ENCODE results near the gene AKT1.

The AKT1 gene

GRCh38 chr14:104797115-104798044 is 1.8 kb upstream of the AKT1 start:
- peaks cover 14% of the 10 kb centered on the region for H3K27me3 Mint-ChIP-seq (ENCODE audit: low read depth)
- H3K27ac Mint-ChIP-seq, result peak overlapping the region; percentile 26
- no peak overlapping the region for H3K4me3 Mint-ChIP-seq
- H3K4me1 Mint-ChIP-seq (ENCODE audit: low read depth), result peaks cover 43% of the 10 kb centered on the region
- no peaks in the 10 kb centered on the region for H3K9me3 Mint-ChIP-seq
- H3K36me3 Mint-ChIP-seq (ENCODE audit: low read depth), result no peaks in the 10 kb centered on the region

GRCh38 chr14:104796687-104797081 is 1.1 kb upstream of the AKT1 start:
- Mint-ChIP-seq H3K4me1 (ENCODE audit: low read depth) (peaks cover 43% of the 10 kb centered on the region), H3K27me3 (ENCODE audit: low read depth) (peaks cover 14% of the 10 kb centered on the region), H3K4me3 (peak overlapping the region; percentile 73), H3K9me3 (no peaks in the 10 kb centered on the region), H3K36me3 (ENCODE audit: low read depth) (no peaks in the 10 kb centered on the region), H3K27ac (peak overlapping the region; percentile 36)

DNA sequence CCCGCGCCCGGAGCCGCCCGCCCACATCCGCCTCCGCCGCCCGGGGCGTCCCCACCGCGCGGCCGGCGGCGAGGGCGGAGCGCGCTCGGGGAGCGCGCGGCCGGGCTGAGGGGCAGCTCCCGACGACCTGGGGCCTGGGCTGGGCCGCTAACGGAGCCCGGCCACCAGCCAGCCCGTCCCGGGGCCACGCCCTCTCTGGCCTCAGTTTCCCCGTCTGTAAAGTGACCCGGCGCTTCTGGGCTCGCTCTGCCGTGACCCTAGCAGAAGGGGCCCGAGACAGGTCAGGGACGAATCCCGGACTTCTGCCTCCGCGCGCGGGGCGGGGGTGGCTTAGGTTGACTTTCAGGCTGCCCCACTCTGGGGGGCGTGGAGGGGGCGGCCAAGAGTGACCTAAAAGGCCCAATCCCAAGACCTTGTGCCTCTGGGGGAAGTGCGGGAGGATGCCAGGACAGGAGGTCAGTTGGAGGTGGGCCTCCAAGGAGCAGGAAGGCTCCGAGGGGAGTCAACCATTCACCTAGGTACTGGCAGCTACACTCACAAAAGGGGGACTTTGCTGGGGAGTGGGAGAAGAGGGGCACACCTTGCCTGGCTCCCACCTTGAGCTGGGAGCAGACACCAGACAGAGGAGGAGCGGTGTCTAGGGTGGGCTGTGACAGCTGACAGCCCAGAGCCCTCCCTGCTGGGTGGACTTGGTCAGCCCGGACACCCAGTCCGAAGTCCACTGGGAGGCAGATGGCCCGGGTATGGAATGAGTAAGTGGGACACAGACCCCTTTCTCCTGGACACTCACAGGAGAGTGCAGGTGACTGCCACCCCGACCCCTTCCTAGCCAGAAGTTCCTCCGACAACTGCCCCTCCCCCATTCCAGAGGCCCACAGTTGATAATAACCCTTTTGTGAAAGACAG is 486 bp upstream of the AKT1 start:
- Mint-ChIP-seq H3K4me3 (peak overlapping the region; percentile 73), H3K36me3 (ENCODE audit: low read depth) (peaks cover 3% of the 10 kb centered on the region), H3K4me1 (ENCODE audit: low read depth) (peaks cover 45% of the 10 kb centered on the region), H3K27me3 (ENCODE audit: low read depth) (peaks cover 14% of the 10 kb centered on the region), H3K9me3 (no peaks in the 10 kb centered on the region), H3K27ac (peak overlapping the region; percentile 36)

DNA sequence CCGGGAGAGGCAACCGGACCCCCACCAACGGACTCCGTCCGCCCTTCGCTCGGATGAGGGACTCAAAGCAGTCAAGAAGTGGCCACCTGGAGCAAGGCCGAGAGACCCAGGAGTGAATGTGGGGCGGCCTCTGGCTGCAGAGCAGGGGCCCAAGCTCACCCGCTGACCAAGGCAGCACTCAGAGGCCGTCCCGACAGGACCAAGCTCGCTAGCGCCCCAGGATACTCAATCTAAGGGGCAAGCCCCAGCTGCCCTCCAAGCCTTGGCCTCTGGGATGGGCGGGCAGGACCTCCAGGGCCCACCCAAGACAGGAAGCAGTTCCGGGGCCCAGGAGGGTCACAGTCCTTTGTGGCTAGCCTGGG is 936 bp downstream of the AKT1 start:
- H3K4me3 Mint-ChIP-seq, result peak overlapping the region; percentile 86
- H3K4me1 Mint-ChIP-seq (ENCODE audit: low read depth), result peaks cover 40% of the 10 kb centered on the region
- H3K27me3 Mint-ChIP-seq (ENCODE audit: low read depth), result peaks cover 14% of the 10 kb centered on the region
- H3K36me3 Mint-ChIP-seq (ENCODE audit: low read depth), result peaks cover 6% of the 10 kb centered on the region
- peak overlapping the region; percentile 83 for H3K27ac Mint-ChIP-seq
- H3K9me3 Mint-ChIP-seq, result no peaks in the 10 kb centered on the region

DNA sequence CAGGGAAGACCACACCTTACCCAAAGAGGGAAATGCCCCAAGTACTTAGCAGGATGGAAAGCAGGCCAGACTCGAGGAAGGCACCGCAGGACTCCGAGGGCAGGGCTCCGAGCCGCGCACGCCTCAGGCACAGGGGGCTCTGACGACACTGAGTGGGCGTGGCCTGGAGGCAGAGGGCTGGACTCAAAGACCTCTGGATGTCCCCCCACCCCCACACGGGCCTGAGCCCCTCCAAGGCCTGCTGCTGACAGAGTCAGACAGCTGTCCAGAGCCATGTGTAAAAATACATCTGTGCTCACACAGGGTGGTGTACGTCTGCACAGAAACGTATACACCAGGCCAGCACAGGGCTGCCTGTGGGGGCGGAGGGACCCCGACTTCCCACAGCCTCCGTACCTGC is 1.4 kb downstream of the AKT1 start:
- Mint-ChIP-seq H3K27me3 (ENCODE audit: low read depth) (peaks cover 10% of the 10 kb centered on the region), H3K4me3 (peak overlapping the region; percentile 86), H3K27ac (peak overlapping the region; percentile 83), H3K4me1 (ENCODE audit: low read depth) (peaks cover 35% of the 10 kb centered on the region), H3K9me3 (no peaks in the 10 kb centered on the region), H3K36me3 (ENCODE audit: low read depth) (peaks cover 6% of the 10 kb centered on the region)

DNA sequence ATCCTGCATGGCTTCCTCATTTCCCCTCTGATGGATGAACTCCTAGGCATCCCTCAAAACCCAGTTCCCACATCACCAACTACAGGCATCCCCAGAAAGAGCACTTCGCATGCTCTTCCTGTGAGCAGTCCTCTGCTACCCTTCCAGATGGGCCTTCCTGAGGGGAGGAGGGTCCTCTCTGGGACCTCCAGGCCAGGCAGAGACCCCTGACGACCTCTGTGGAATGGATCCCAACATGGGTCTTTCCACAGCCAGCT is 1.9 kb downstream of the AKT1 start:
- peaks cover 7% of the 10 kb centered on the region for H3K27me3 Mint-ChIP-seq (ENCODE audit: low read depth)
- H3K36me3 Mint-ChIP-seq (ENCODE audit: low read depth), result peaks cover 6% of the 10 kb centered on the region
- H3K4me3 Mint-ChIP-seq, result peak overlapping the region; percentile 86
- peak overlapping the region; percentile 70 for H3K27ac Mint-ChIP-seq
- H3K4me1 Mint-ChIP-seq (ENCODE audit: low read depth), result peaks cover 30% of the 10 kb centered on the region
- no peaks in the 10 kb centered on the region for H3K9me3 Mint-ChIP-seq

DNA sequence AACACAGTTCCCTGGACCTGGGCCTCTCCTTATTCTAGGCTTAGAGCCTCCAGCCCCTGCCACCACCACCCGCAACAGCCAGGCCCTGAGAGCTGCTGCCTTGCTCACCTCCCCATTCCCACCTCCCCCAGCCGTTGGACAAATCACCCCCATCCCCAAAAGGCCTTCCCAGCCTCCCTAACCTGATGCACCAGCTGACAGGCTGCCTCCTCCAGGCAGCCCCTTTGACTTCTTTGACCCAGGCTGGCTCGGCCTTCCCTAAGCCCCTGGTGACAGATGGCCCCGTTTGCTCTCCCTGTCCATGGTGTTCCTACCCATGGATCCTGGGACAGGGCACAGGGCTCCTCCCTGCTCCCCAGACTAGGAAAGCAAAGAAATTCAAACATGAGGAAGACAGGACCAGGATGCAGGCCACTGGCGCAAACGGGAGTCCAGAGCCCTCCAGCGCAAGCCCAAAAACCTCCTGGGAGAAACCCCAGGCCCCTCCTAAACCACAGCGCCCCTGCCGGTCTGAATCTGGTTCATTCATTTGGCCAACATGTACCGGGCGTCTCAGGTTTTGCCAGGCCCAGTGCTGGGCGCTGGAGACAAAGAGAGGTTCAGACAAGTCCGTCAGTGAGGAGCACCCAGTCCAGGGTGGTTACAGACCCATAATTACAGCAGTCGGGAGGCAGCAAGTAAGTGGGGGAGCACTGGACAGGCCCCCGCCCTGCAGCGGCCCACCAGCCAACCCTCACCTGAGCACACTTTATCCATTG is 2.4 kb downstream of the AKT1 start:
- no peaks in the 10 kb centered on the region for H3K9me3 Mint-ChIP-seq
- peak overlapping the region; percentile 86 for H3K4me3 Mint-ChIP-seq
- H3K36me3 Mint-ChIP-seq (ENCODE audit: low read depth), result peaks cover 6% of the 10 kb centered on the region
- H3K27ac Mint-ChIP-seq, result peak overlapping the region; percentile 70
- peaks cover 28% of the 10 kb centered on the region for H3K4me1 Mint-ChIP-seq (ENCODE audit: low read depth)
- peaks cover 2% of the 10 kb centered on the region for H3K27me3 Mint-ChIP-seq (ENCODE audit: low read depth)

DNA sequence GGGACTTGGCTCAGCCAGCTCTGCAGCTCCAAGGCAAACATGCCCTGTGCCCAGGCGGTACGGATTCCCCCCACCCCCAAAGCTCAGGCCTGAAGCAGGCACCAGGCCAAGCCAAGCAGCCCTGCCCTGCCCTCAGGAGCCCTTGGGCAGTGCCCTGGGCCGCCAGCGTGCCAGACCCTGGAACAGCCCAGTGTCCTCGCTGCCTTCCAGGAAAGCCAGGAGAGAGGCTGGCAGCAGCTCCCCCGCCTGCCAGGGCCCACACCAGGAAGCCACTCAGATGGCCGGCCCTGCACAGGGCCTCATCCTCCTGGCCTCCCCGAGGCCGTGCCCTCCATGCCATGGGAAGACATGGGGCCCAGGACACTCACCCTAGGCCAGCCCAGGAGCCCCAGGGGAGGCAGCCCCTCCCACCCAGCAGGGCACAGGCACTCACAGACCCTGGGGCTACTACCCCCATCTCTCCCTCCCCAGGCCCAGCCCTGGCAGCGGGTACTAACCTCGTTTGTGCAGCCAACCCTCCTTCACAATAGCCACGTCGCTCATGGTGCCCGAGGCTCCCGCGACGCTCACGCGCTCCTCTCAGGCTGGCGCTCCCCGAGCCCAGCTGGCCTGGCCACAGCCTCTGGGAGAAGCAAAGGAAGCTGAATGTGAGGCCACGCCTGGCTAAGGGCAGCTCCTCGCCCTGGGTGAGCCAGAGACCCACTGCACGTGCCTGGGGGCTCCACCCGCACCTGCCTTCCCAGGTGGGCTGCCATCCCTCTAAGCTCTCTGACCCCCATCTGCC is 3.3 kb downstream of the AKT1 start:
- H3K4me1 Mint-ChIP-seq (ENCODE audit: low read depth), result peaks cover 28% of the 10 kb centered on the region
- H3K27ac Mint-ChIP-seq, result no peak overlapping the region
- no peaks in the 10 kb centered on the region for H3K9me3 Mint-ChIP-seq
- H3K27me3 Mint-ChIP-seq (ENCODE audit: low read depth), result no peaks in the 10 kb centered on the region
- peak overlapping the region; percentile 48 for H3K4me3 Mint-ChIP-seq
- peaks cover 6% of the 10 kb centered on the region for H3K36me3 Mint-ChIP-seq (ENCODE audit: low read depth)

- no peak overlapping the region for H3K4me3 Mint-ChIP-seq
- H3K9me3 Mint-ChIP-seq, result no peaks in the 10 kb centered on the region
- no peak overlapping the region for H3K27ac Mint-ChIP-seq
- H3K4me1 Mint-ChIP-seq (ENCODE audit: low read depth), result peaks cover 26% of the 10 kb centered on the region
- H3K36me3 Mint-ChIP-seq (ENCODE audit: low read depth), result peaks cover 6% of the 10 kb centered on the region
- no peaks in the 10 kb centered on the region for H3K27me3 Mint-ChIP-seq (ENCODE audit: low read depth)
These were observed 4.1 kb downstream of the AKT1 start for GRCh38 chr14:104791425-104791824.

GRCh38 chr14:104789752-104790743 is 5.5 kb downstream of the AKT1 start:
- H3K27me3 Mint-ChIP-seq (ENCODE audit: low read depth), result no peaks in the 10 kb centered on the region
- H3K4me3 Mint-ChIP-seq, result no peak overlapping the region
- no peaks in the 10 kb centered on the region for H3K9me3 Mint-ChIP-seq
- no peak overlapping the region for H3K27ac Mint-ChIP-seq
- peaks cover 20% of the 10 kb centered on the region for H3K4me1 Mint-ChIP-seq (ENCODE audit: low read depth)
- H3K36me3 Mint-ChIP-seq (ENCODE audit: low read depth), result peaks cover 6% of the 10 kb centered on the region

GRCh38 chr14:104788873-104789663 is 6.5 kb downstream of the AKT1 start:
- peaks cover 17% of the 10 kb centered on the region for H3K4me1 Mint-ChIP-seq (ENCODE audit: low read depth)
- no peak overlapping the region for H3K4me3 Mint-ChIP-seq
- no peaks in the 10 kb centered on the region for H3K9me3 Mint-ChIP-seq
- H3K27ac Mint-ChIP-seq, result no peak overlapping the region
- peaks cover 6% of the 10 kb centered on the region for H3K36me3 Mint-ChIP-seq (ENCODE audit: low read depth)
- no peaks in the 10 kb centered on the region for H3K27me3 Mint-ChIP-seq (ENCODE audit: low read depth)

DNA sequence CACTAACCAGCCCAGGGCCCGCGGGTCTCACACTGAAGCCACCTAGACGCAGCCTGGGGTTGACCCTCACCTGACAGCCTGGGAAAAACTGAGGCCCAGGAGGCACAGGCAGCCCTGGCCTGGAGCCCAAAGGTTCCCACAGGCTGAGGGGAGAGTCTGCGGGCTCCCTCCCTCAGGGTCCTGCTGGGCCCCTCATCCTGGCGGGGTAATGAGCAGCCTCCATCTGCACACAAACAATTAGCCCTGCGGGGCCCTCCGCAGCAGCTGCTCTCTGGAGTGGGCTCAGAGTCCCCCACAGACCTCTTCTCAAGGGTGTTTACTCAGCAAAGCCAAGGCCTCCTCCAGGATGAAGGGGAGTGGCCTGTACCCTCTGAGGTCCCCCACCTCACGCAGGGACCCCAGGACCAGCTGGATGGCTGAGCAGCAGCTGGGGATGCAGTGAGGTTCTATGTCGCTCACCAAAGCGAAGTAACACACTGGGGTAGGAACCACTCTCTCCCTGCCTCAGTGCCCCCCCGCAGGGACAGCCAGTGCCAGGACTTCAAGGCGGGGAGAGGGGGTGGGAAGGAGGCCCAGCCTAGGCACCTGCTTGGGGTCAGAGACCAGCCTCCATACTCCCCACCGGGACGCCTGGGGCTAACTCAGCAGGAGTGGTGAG is 7.3 kb downstream of the AKT1 start:
- Mint-ChIP-seq H3K4me3 (no peak overlapping the region), H3K9me3 (no peaks in the 10 kb centered on the region), H3K36me3 (ENCODE audit: low read depth) (peaks cover 6% of the 10 kb centered on the region), H3K27me3 (ENCODE audit: low read depth) (no peaks in the 10 kb centered on the region), H3K4me1 (ENCODE audit: low read depth) (peaks cover 10% of the 10 kb centered on the region), H3K27ac (no peak overlapping the region)
